ENCODE results near the gene SHC4. TPM values are rescaled to one million over a fixed set of nuclear protein-coding genes. Genes with fewer than 3 reads are reported as not detected.

Gene SHC4
- total and polyA plus RNA-seq, 9 of the 15 experiments (the other 6 are each of a cell fraction or from before 2014, with no cell fraction given), result 0.43 to 1.2 (median 0.67) TPM

- TF ChIP-seq RBM17 (IDR thresholded peaks at IDR 0.05; ENCODE audit: borderline replicate concordance, low read depth, low read length), result no peak
- TF ChIP-seq, protein P1, sequence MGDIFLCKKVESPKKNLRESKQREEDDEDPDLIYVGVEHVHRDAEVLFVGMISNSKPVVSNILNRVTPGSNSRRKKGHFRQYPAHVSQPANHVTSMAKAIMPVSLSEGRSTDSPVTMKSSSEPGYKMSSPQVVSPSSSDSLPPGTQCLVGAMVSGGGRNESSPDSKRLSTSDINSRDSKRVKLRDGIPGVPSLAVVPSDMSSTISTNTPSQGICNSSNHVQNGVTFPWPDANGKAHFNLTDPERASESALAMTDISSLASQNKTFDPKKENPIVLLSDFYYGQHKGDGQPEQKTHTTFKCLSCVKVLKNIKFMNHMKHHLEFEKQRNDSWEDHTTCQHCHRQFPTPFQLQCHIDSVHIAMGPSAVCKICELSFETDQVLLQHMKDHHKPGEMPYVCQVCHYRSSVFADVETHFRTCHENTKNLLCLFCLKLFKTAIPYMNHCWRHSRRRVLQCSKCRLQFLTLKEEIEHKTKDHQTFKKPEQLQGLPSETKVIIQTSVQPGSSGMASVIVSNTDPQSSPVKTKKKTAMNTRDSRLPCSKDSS (IDR thresholded peaks at IDR 0.05; ENCODE audit: low read depth, partially characterized antibody), result no peak
- no peak for TF ChIP-seq NFATC3 (IDR thresholded peaks at IDR 0.05)
- TF ChIP-seq, protein P2, sequence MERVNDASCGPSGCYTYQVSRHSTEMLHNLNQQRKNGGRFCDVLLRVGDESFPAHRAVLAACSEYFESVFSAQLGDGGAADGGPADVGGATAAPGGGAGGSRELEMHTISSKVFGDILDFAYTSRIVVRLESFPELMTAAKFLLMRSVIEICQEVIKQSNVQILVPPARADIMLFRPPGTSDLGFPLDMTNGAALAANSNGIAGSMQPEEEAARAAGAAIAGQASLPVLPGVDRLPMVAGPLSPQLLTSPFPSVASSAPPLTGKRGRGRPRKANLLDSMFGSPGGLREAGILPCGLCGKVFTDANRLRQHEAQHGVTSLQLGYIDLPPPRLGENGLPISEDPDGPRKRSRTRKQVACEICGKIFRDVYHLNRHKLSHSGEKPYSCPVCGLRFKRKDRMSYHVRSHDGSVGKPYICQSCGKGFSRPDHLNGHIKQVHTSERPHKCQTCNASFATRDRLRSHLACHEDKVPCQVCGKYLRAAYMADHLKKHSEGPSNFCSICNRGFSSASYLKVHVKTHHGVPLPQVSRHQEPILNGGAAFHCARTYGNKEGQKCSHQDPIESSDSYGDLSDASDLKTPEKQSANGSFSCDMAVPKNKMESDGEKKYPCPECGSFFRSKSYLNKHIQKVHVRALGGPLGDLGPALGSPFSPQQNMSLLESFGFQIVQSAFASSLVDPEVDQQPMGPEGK (CRISPR knock-in tag; IDR thresholded peaks at IDR 0.05; ENCODE audit: borderline replicate concordance), result no peak
- TF ChIP-seq MXD1 (CRISPR knock-in tag; IDR thresholded peaks at IDR 0.05; ENCODE audit: borderline replicate concordance, poor library complexity, severe bottlenecking), result no peak
- TF ChIP-seq TEAD4 (IDR thresholded peaks at IDR 0.05; ENCODE audit: low read length), result no peak
- no peak for TF ChIP-seq TEAD4 (CRISPR knock-in tag; IDR thresholded peaks at IDR 0.05; ENCODE audit: borderline replicate concordance)
- peak; percentile 65 for TF ChIP-seq MEIS2 (IDR thresholded peaks at IDR 0.05; ENCODE audit: partially characterized antibody)
- TF ChIP-seq KLF13 (tag; IDR thresholded peaks at IDR 0.05; ENCODE audit: borderline replicate concordance, low read depth), result no peak
- no peak for TF ChIP-seq RAD21 (CRISPR knock-in tag; conservative IDR thresholded peaks at IDR 0.05 in 1 of 2, IDR thresholded peaks at IDR 0.05 in 1 of 2)
- TF ChIP-seq, protein P3, sequence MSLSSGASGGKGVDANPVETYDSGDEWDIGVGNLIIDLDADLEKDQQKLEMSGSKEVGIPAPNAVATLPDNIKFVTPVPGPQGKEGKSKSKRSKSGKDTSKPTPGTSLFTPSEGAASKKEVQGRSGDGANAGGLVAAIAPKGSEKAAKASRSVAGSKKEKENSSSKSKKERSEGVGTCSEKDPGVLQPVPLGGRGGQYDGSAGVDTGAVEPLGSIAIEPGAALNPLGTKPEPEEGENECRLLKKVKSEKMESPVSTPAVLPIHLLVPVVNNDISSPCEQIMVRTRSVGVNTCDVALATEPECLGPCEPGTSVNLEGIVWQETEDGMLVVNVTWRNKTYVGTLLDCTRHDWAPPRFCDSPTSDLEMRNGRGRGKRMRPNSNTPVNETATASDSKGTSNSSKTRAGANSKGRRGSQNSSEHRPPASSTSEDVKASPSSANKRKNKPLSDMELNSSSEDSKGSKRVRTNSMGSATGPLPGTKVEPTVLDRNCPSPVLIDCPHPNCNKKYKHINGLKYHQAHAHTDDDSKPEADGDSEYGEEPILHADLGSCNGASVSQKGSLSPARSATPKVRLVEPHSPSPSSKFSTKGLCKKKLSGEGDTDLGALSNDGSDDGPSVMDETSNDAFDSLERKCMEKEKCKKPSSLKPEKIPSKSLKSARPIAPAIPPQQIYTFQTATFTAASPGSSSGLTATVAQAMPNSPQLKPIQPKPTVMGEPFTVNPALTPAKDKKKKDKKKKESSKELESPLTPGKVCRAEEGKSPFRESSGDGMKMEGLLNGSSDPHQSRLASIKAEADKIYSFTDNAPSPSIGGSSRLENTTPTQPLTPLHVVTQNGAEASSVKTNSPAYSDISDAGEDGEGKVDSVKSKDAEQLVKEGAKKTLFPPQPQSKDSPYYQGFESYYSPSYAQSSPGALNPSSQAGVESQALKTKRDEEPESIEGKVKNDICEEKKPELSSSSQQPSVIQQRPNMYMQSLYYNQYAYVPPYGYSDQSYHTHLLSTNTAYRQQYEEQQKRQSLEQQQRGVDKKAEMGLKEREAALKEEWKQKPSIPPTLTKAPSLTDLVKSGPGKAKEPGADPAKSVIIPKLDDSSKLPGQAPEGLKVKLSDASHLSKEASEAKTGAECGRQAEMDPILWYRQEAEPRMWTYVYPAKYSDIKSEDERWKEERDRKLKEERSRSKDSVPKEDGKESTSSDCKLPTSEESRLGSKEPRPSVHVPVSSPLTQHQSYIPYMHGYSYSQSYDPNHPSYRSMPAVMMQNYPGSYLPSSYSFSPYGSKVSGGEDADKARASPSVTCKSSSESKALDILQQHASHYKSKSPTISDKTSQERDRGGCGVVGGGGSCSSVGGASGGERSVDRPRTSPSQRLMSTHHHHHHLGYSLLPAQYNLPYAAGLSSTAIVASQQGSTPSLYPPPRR (CRISPR knock-in tag; IDR thresholded peaks at IDR 0.05; ENCODE audit: borderline replicate concordance), result no peak
- TF ChIP-seq SRSF9 (IDR thresholded peaks at IDR 0.05; ENCODE audit: borderline replicate concordance, low read depth, low read length), result no peak
- peak; percentile 36; the same call in 1 of the 2 replicates for TF ChIP-seq NFE2 (IDR thresholded peaks at IDR 0.05; ENCODE audit: low read depth)
- TF ChIP-seq SREBF1 (IDR thresholded peaks at IDR 0.05; ENCODE audit: borderline replicate concordance, low read depth, low read length), result no peak
- no peak for TF ChIP-seq MEF2A (IDR thresholded peaks at IDR 0.05; ENCODE audit: control insufficient read depth, low read depth, low read length)
- TF ChIP-seq TSC22D4 (tag; IDR thresholded peaks at IDR 0.05), result no peak
These were observed 34.7 kb downstream of the SHC4 start (continued) for GRCh38 chr15:48928877-48929538.

All from K562 (cell line).